ENCODE results near the gene DDX25.

Gene DDX25

DNA sequence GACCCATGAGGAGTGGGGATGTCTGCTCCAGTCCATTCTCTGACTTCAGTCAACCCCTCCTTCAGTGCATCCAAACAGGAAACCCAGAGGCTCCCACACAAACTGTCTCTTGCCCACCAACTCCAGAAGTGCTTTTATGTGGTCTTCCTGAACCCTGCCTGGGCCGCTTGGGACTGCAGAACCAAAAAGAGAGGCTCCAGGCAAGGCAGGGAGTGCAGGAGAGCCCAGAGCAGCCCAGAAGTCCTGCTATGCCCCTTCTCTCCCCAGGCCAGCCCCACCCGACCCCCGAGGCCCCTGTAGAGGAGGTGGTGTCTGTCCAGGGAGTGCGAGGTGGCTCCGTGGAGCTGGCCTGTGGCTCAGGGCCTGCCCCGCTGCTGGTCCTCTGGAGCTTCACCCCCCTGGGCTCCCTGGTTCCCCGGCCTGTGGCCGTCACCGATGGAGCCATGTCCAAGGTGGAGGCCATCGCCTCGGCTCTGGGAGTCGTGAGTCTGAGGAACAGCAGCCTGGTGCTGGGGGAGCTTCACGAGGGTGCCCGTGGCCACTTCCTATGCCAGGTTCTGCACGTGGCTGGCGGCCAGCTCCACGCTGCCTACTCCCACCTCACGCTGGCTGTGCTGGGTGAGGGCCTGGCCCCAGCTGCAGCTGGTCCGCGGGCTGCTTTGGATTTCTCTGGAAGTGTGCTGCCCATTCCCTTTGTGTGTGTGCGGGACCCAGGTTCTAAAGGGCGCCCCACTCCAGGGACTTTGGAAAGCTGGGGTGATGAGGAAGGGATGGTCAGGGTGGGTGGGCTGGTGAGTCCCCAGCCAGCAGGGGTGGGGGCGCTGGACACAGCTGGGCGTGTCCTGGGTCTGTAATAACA, 43.3 kb downstream of the DDX25 start:
- no peak for DNase-seq (ENCODE audit: low spot score)
- POLR2A ChIA-PET (ENCODE audit: low non-redundant PET) = no interaction called here
- CTCF ChIA-PET = no interaction called here
- TF ChIP-seq, protein P1, sequence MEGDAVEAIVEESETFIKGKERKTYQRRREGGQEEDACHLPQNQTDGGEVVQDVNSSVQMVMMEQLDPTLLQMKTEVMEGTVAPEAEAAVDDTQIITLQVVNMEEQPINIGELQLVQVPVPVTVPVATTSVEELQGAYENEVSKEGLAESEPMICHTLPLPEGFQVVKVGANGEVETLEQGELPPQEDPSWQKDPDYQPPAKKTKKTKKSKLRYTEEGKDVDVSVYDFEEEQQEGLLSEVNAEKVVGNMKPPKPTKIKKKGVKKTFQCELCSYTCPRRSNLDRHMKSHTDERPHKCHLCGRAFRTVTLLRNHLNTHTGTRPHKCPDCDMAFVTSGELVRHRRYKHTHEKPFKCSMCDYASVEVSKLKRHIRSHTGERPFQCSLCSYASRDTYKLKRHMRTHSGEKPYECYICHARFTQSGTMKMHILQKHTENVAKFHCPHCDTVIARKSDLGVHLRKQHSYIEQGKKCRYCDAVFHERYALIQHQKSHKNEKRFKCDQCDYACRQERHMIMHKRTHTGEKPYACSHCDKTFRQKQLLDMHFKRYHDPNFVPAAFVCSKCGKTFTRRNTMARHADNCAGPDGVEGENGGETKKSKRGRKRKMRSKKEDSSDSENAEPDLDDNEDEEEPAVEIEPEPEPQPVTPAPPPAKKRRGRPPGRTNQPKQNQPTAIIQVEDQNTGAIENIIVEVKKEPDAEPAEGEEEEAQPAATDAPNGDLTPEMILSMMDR (conservative IDR thresholded peaks at IDR 0.05; ENCODE audit: low read depth) = no peak
- H3K27ac ChIP-seq = no peak overlapping the region

DNA sequence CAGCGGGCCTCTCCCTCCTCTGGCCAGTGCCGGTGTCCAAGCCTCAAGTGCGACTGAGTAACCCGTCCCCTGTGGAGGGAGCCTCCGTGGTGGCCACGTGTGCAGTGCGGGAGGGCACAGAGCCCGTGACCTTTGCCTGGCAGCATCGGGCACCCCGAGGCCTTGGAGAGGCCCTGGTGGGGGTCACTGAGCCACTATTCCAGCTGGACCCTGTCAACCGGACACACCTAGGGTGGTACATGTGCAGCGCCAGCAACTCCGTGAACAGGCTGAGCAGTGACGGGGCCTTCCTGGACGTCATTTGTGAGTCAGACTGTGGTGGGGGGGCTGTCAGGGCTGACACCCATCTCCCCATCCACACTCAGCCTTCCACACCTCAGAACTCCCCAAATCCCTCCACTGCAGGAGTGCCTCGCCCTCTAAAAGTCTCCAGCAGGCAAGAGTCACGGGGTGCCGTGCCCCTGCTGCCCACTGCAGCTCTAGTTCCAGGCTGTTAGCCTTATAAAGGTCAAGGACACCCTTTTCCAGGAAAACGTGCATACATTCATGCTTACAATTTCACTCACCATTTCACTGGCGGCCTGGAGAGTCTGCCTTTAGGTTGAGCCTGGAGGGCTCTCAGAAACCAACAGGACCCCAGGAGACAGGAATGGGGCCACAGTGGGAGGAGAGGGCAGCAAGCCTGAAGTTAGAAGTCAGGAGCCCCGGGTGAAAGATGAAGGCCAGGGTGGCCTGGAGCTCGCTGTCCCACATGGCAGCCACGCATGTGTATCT, 44.2 kb downstream of the DDX25 start:
- DNase-seq (ENCODE audit: low spot score) = no peak
- CTCF ChIA-PET = no interaction called here
- POLR2A ChIA-PET (ENCODE audit: low non-redundant PET) = no interaction called here
- H3K27ac ChIP-seq = no peak overlapping the region
- TF ChIP-seq, protein P1 (conservative IDR thresholded peaks at IDR 0.05; ENCODE audit: low read depth) = no peak

DNA sequence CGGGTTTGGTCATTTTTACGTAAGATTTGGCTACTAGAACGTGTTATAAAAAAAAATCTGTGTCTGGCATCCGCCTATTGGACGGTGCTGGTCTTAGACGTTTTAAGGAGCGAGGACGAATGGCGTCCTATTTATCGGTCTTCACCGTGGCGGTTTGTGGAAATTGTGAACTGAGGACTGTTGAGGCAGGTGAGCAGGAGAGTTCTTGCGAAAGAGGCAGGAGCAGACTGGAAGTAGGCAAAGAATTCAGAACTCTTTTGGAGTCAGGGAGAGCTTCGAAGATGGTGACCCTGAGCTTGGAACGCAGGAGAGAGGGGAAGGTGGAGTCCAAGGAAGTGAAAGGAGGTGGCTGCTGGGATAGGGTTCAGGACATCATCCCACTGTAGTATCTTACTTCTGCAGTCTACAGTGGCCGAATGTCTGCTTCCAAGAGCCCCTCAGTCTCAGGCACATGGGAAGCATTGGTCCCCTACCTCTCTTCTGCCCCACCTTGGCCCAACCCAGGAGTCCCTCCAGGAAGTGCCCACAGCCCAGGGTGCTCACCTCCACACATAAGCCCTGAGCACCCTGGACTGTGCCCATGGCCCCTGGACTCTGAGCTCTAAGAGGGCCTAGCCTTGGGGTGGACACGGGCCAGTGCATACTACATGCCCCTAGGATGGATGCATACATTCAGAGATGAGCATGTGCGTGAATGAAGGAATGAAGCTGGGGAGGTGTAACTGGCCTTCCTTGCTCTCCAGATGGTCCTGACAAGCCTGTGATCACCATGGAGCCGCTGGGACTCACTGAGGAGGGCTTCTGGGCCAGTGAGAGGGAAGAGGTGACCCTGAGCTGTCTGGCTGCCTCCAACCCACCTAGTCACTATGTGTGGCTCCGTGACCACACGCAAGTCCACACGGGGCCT, 45.2 kb downstream of the DDX25 start:
- no peak for DNase-seq (ENCODE audit: low spot score)
- ChIA-PET POLR2A (ENCODE audit: low non-redundant PET) (no interaction called here), CTCF (no interaction called here)
- TF ChIP-seq, protein P1 (conservative IDR thresholded peaks at IDR 0.05; ENCODE audit: low read depth) = no peak
- no peak overlapping the region for H3K27ac ChIP-seq

DNA sequence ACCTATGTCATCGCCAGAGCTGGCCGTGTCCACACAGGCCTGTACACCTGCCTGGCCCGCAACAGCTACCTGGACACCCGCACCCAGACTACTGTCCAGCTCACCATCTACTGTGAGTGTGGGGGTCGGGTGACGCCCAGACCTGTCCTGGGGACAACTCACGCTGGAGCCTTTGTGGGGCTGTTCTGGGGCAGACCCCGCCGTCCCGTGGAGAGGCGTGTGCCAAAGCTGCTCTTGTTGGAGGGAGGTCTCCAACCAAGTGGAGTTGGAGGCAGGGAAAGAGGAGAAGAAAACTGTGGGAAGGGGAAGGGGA, 45.8 kb downstream of the DDX25 start:
- CTCF ChIA-PET = no interaction called here
- peak overlapping the region; percentile 56; the same call in 1 of the 2 replicates for H3K27ac ChIP-seq
- TF ChIP-seq, protein P1 (conservative IDR thresholded peaks at IDR 0.05; ENCODE audit: low read depth) = no peak
- DNase-seq (ENCODE audit: low spot score) = no peak
- POLR2A ChIA-PET (ENCODE audit: low non-redundant PET) = no interaction called here

DNA sequence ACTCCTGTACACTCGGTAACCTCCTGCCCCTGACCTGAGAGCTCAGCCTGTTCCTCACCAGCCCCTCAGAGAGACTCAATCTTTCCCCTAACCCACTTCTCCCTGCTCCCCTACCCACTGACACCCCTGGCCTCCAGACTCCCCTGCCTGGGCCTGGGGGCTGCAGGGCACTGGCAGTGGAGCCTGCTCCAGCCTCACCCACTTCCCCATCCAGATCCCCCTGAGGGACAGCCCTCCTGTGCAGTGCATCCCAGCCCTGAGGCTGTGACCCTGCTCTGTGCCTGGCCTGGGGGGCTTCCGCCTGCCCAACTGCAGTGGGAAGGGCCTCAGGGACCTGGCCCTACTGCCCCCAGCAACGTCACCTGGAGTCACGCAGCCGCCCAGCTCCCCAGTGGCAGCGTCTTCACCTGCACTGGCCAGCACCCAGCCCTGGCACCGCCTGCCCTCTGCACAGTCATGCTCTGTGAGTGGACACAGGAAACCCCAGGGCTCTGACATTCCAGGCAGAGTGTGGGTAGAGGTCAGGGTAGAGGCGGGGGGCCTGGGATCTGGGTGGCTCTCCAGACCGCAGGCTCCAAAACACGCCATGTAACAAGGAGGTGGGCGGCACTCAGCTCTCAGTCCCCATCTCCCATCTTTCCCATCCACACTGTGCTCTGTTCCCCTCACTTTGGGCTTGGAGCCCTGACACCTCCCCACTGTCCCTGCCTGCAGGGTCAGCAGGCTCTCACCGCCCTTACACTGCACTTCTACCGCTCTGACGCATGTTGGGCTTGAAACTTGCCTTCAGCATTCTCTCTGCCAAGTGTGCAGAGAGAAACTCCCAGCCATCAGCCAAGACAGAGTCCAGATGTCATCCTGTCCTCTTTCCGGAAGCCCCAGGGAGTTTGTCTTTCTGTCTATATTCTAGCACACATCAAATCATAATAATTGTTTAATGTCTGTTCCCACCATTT, 46.7 kb downstream of the DDX25 start:
- H3K27ac ChIP-seq = peak overlapping the region; percentile 56
- CTCF ChIA-PET = interaction anchor here (0.6 to 0.9 kb wide), 2 partner anchors 9 to 357 kb away, joined by 3 read pairs; no protein-coding TSS in a partner anchor
- DNase-seq (ENCODE audit: low spot score) = no peak
- TF ChIP-seq, protein P1 (conservative IDR thresholded peaks at IDR 0.05; ENCODE audit: low read depth) = no peak
- POLR2A ChIA-PET (ENCODE audit: low non-redundant PET) = no interaction called here

All from RWPE1 (cell line).